Measurements from ENCODE around the gene SLC16A10.
"Not testable (repeated sequence)": the region's sequence is repeated elsewhere in the genome, so short reads cannot be mapped to it uniquely, and the experiment has no call there.

- TF ChIP-seq GABPA (IDR thresholded peaks at IDR 0.05; ENCODE audit: borderline replicate concordance, insufficient read depth, low read length); SUZ12 (IDR thresholded peaks at IDR 0.05; ENCODE audit: low read length); CEBPB (IDR thresholded peaks at IDR 0.05; ENCODE audit: low read depth, low read length); CTCF (IDR thresholded peaks at IDR 0.05; ENCODE audit: control extremely low read depth in 1 of 3, insufficient read depth in 1 of 3, low read depth in 1 of 3, low read length in 3 of 3); POLR2A (IDR thresholded peaks at IDR 0.05; ENCODE audit: control extremely low read depth in 1 of 2, low read depth in 2 of 2, low read length in 2 of 2); RNF2 (IDR thresholded peaks at IDR 0.05; ENCODE audit: borderline replicate concordance, low read depth, low read length, missing control alignments, poor library complexity, severe bottlenecking): not testable (repeated sequence)
Measured at GRCh38 chr6:111132669-111133068, 45.4 kb downstream of the SLC16A10 start.
